MCF 10A (cell line): ENCODE data around the gene NTS. TPM values are rescaled to one million over a fixed set of nuclear protein-coding genes. Genes with fewer than 3 reads are reported as not detected.
A peak's percentile ranks its signal among the peaks of the same experiment; 100 is the strongest.

ENCODE experiments used
- BruUV-seq: library from RNA; stranded (reverse); fragments of 400-500 nt; replicated peaks from 2 replicates; lab custom pipeline; 2021; lab: Mats Ljungman, UMichigan
- CTCF ChIA-PET: fragments of 300-600 bp; sonication (Branson Sonifier 250); formaldehyde crosslinking; extraction: SDS; loops from one replicate; lab custom pipeline; 2021; ENCODE audit warnings: antibody characterized with exemption, inconsistent platforms; lab: Yijun Ruan, JAX
- POLR2A ChIA-PET: fragments of 300-600, 350-650 bp; sonication (Branson Sonifier 250); formaldehyde crosslinking; extraction: SDS; loops from one replicate; lab custom pipeline; 2020; ENCODE audit warnings: antibody characterized with exemption, inconsistent platforms; lab: Yijun Ruan, JAX
- DNase-seq: peaks from one replicate; pipeline ENCODE4 v3.0.0-alpha.2; 2018; ENCODE audit not compliant: unreplicated experiment
- H3K27ac Mint-ChIP-seq: one replicate; pipeline ENCODE4 v1.8.0; 2022; ENCODE audit warnings: mild to moderate bottlenecking, low read depth, mixed read lengths; ENCODE audit not compliant: unreplicated experiment
- H3K27me3 Mint-ChIP-seq: one replicate; pipeline ENCODE4 v1.8.0; 2022; ENCODE audit warnings: mixed read lengths; ENCODE audit not compliant: insufficient read depth, unreplicated experiment
- H3K36me3 Mint-ChIP-seq: one replicate; pipeline ENCODE4 v1.8.0; 2022; ENCODE audit warnings: mild to moderate bottlenecking, moderate library complexity, mixed read lengths; ENCODE audit not compliant: insufficient read depth, unreplicated experiment
- H3K4me1 Mint-ChIP-seq: one replicate; pipeline ENCODE4 v1.8.0; 2022; ENCODE audit warnings: mixed read lengths; ENCODE audit not compliant: insufficient read depth, unreplicated experiment
- H3K4me3 Mint-ChIP-seq: one replicate; pipeline ENCODE4 v1.8.0; 2022; ENCODE audit warnings: mild to moderate bottlenecking, moderate library complexity, mixed read lengths; ENCODE audit not compliant: unreplicated experiment
- H3K9me3 Mint-ChIP-seq: one replicate; pipeline ENCODE4 v1.8.0; 2022; ENCODE audit warnings: mixed read lengths; ENCODE audit not compliant: unreplicated experiment
- CTCF ChIP-seq: fragments of 200-600 bp; IDR thresholded peaks from one replicate; pipeline ENCODE4 v1.8.0; 2022; ENCODE audit warnings: antibody characterized with exemption, mild to moderate bottlenecking; ENCODE audit not compliant: unreplicated experiment
- intact Hi-C: fragments of 100-400 bp; cut with micrococcal nuclease; formaldehyde crosslinking; loops from 2 replicates; pipeline ENCODE4 v1.14.1; 2022
- total RNA-seq: library from RNA; stranded (reverse); gene quantifications from 2 replicates; pipeline ENCODE4 v1.2.3, GENCODE V29; 2022

Gene NTS
- total RNA-seq, 1 experiment from 2014 or later = not detected

GRCh38 chr12:85855305-85855704 lies 18.8 kb upstream of the NTS start:
- Mint-ChIP-seq H3K27me3 (no peaks in the 10 kb centered on the region), H3K4me3 (no peak overlapping the region), H3K9me3 (no peaks in the 10 kb centered on the region), H3K4me1 (no peaks in the 10 kb centered on the region), H3K36me3 (no peaks in the 10 kb centered on the region), H3K27ac (no peak overlapping the region)
- TF ChIP-seq CTCF = no peak
- ChIA-PET POLR2A (no interaction called here), CTCF (interaction anchor here (0.7 to 3.6 kb wide), 5 partner anchors 12 to 1315 kb away, joined by 4 to 31 read pairs (median 5); no protein-coding TSS in a partner anchor)
- no peak for DNase-seq
- intact Hi-C loops = no loop called here
- no TSS peak for BruUV-seq

GRCh38 chr12:85856966-85857365 lies 17.1 kb upstream of the NTS start:
- intact Hi-C loops = no loop called here
- Mint-ChIP-seq H3K4me3 (no peak overlapping the region), H3K27me3 (no peaks in the 10 kb centered on the region), H3K27ac (no peak overlapping the region), H3K4me1 (no peaks in the 10 kb centered on the region), H3K36me3 (no peaks in the 10 kb centered on the region), H3K9me3 (no peaks in the 10 kb centered on the region)
- BruUV-seq = no TSS peak
- CTCF ChIA-PET = interaction anchor here (0.6 to 3.6 kb wide), 6 partner anchors 10 to 380 kb away, joined by 3 to 31 read pairs (median 4); no protein-coding TSS in a partner anchor
- no peak for TF ChIP-seq CTCF
- no peak for DNase-seq
- POLR2A ChIA-PET = interaction anchor here (0.9 to 1.3 kb wide), 2 partner anchors 13 to 17 kb away, joined by 3 to 4 read pairs; no protein-coding TSS in a partner anchor

DNA sequence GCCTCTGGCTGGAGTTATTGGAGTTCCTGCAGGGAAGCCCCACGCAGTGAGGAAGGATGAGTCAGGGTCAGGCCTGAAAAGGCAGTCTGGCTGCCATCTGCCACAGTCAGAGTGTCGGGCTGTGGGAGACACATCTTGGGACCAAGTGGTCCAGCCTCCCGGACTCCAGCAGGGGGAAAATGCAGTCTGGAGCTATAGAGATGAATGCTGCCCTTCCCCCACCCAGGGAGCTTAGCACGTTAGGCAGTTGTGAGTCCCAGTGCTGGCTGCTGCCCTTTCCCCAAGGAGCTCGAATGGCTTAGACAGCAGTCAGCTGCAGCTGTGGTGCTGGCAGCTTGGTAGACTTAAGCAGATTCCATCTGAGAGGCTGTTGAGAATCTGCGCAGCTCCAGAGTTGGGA lies 8.2 kb upstream of the NTS start:
- POLR2A ChIA-PET = interaction anchor here (1.3 kb wide), 1 partner anchor 25 kb away, joined by 5 read pairs; no protein-coding TSS in a partner anchor
- no peaks in the 10 kb centered on the region for H3K36me3 Mint-ChIP-seq
- H3K9me3 Mint-ChIP-seq = peaks cover 7% of the 10 kb centered on the region
- H3K27me3 Mint-ChIP-seq = no peaks in the 10 kb centered on the region
- BruUV-seq = no TSS peak
- intact Hi-C loops = loop anchor here (10.0 kb wide), 1 partner anchor 141 kb away; no protein-coding TSS in a partner anchor
- no peak for DNase-seq
- H3K27ac Mint-ChIP-seq = no peak overlapping the region
- H3K4me1 Mint-ChIP-seq = no peaks in the 10 kb centered on the region
- CTCF ChIA-PET = interaction anchor here (1.4 to 7.6 kb wide), 20 partner anchors 11 to 398 kb away, joined by 3 to 204 read pairs (median 14); partner anchors contain the start of gene RASSF9
- H3K4me3 Mint-ChIP-seq = no peak overlapping the region
- no peak for TF ChIP-seq CTCF

GRCh38 chr12:85866986-85867776 lies 6.9 kb upstream of the NTS start:
- H3K27ac Mint-ChIP-seq = no peak overlapping the region
- ChIA-PET POLR2A (interaction anchor here (1.3 to 1.6 kb wide), 5 partner anchors 26 to 391 kb away, joined by 4 to 10 read pairs (median 5); partner anchors contain the start of gene RASSF9), CTCF (interaction anchor here (0.6 to 7.6 kb wide), 72 partner anchors 8 to 1963 kb away, joined by 3 to 204 read pairs (median 5); partner anchors contain the start of gene RASSF9)
- BruUV-seq = no TSS peak
- DNase-seq = peak; percentile 75
- peak overlapping the region; percentile 15 for H3K4me3 Mint-ChIP-seq
- no peaks in the 10 kb centered on the region for H3K36me3 Mint-ChIP-seq
- intact Hi-C loops = loop anchor here (1.0 to 10.0 kb wide), 3 partner anchors 142 to 399 kb away; no protein-coding TSS in a partner anchor
- no peaks in the 10 kb centered on the region for H3K27me3 Mint-ChIP-seq
- TF ChIP-seq CTCF = peak; percentile 86
- peaks cover 7% of the 10 kb centered on the region for H3K9me3 Mint-ChIP-seq
- no peaks in the 10 kb centered on the region for H3K4me1 Mint-ChIP-seq
